KOPT-K1 (cell line): ENCODE results near the gene PDE1C.

Experiments used
- H3K27ac ChIP-seq: fragments of 200-600 bp; sonication (generic); 2 replicates; pipeline ENCODE4 v1.5.1; 2016; ENCODE audit warnings: antibody characterized with exemption, mild to moderate bottlenecking, low read depth, low read length; ENCODE audit not compliant: poor library complexity, severe bottlenecking
- H3K36me3 ChIP-seq: fragments of 200-600 bp; sonication (generic); 2 replicates; pipeline ENCODE4 v1.5.1; 2017; ENCODE audit warnings: antibody characterized with exemption, mild to moderate bottlenecking, low read length, moderate library complexity; ENCODE audit not compliant: insufficient read depth
- H3K9me3 ChIP-seq: fragments of 200-600 bp; sonication (generic); 2 replicates; pipeline ENCODE4 v1.5.1; 2017; ENCODE audit warnings: antibody characterized with exemption, low read length, mild to moderate bottlenecking; ENCODE audit not compliant: insufficient read depth, poor library complexity, severe bottlenecking

Gene PDE1C

GRCh38 chr7:32039000-32039756 is 31.0 kb downstream of the PDE1C start:
- Histone ChIP-seq H3K36me3 (no peaks in the 10 kb centered on the region), H3K9me3 (no peaks in the 10 kb centered on the region), H3K27ac (no peak overlapping the region)

GRCh38 chr7:32037650-32038198 is 32.5 kb downstream of the PDE1C start:
- no peak overlapping the region for H3K27ac ChIP-seq
- H3K36me3 ChIP-seq: no peaks in the 10 kb centered on the region
- no peaks in the 10 kb centered on the region for H3K9me3 ChIP-seq

- no peaks in the 10 kb centered on the region for H3K36me3 ChIP-seq
- no peak overlapping the region for H3K27ac ChIP-seq
- H3K9me3 ChIP-seq: no peaks in the 10 kb centered on the region
Measured at GRCh38 chr7:32036557-32036956, 33.6 kb downstream of the PDE1C start.

GRCh38 chr7:32034052-32034451 is 36.2 kb downstream of the PDE1C start:
- Histone ChIP-seq H3K27ac (no peak overlapping the region), H3K36me3 (no peaks in the 10 kb centered on the region), H3K9me3 (no peaks in the 10 kb centered on the region)

- H3K9me3 ChIP-seq: no peaks in the 10 kb centered on the region
- no peak overlapping the region for H3K27ac ChIP-seq
Measured at GRCh38 chr7:32033006-32033405, 37.2 kb downstream of the PDE1C start.

GRCh38 chr7:32032211-32032610 is 38.0 kb downstream of the PDE1C start:
- no peak overlapping the region for H3K27ac ChIP-seq
- H3K9me3 ChIP-seq: no peaks in the 10 kb centered on the region
- no peaks in the 10 kb centered on the region for H3K36me3 ChIP-seq

More at GRCh38 chr7:32033006-32033405, 37.2 kb downstream of the PDE1C start:
- no peaks in the 10 kb centered on the region for H3K36me3 ChIP-seq

- H3K36me3 ChIP-seq: no peaks in the 10 kb centered on the region
- no peak overlapping the region for H3K27ac ChIP-seq
- H3K9me3 ChIP-seq: no peaks in the 10 kb centered on the region
Measured at GRCh38 chr7:32030904-32031692, 39.1 kb downstream of the PDE1C start.

GRCh38 chr7:32026083-32026425 is 44.2 kb downstream of the PDE1C start:
- no peak overlapping the region for H3K27ac ChIP-seq
- no peaks in the 10 kb centered on the region for H3K9me3 ChIP-seq
- no peaks in the 10 kb centered on the region for H3K36me3 ChIP-seq

GRCh38 chr7:32025381-32026082 is 44.7 kb downstream of the PDE1C start:
- Histone ChIP-seq H3K27ac (no peak overlapping the region), H3K9me3 (no peaks in the 10 kb centered on the region), H3K36me3 (no peaks in the 10 kb centered on the region)

- no peak overlapping the region for H3K27ac ChIP-seq
- no peaks in the 10 kb centered on the region for H3K9me3 ChIP-seq
- no peaks in the 10 kb centered on the region for H3K36me3 ChIP-seq
Measured at GRCh38 chr7:32023376-32023775, 46.8 kb downstream of the PDE1C start.

GRCh38 chr7:32022966-32023365 is 47.2 kb downstream of the PDE1C start:
- Histone ChIP-seq H3K9me3 (no peaks in the 10 kb centered on the region), H3K36me3 (no peaks in the 10 kb centered on the region), H3K27ac (no peak overlapping the region)

GRCh38 chr7:32020551-32021159 is 49.6 kb downstream of the PDE1C start:
- Histone ChIP-seq H3K36me3 (no peaks in the 10 kb centered on the region), H3K9me3 (no peaks in the 10 kb centered on the region), H3K27ac (no peak overlapping the region)

GRCh38 chr7:32018845-32019578 is 51.2 kb downstream of the PDE1C start:
- Histone ChIP-seq H3K27ac (no peak overlapping the region), H3K9me3 (no peaks in the 10 kb centered on the region)

GRCh38 chr7:32015133-32015532 is 55.1 kb downstream of the PDE1C start:
- Histone ChIP-seq H3K9me3 (no peaks in the 10 kb centered on the region), H3K27ac (no peak overlapping the region), H3K36me3 (no peaks in the 10 kb centered on the region)

More at GRCh38 chr7:32018845-32019578, 51.2 kb downstream of the PDE1C start:
- no peaks in the 10 kb centered on the region for H3K36me3 ChIP-seq
